ENCODE data around the gene CCDC148. TPM values are rescaled to one million over a fixed set of nuclear protein-coding genes. Genes with fewer than 3 reads are reported as not detected.

CCDC148 gene
- total RNA-seq, 1 donor from 2014 or later = 3.1 TPM

GRCh38 chr2:158321264-158321663 lies 135.3 kb downstream of the CCDC148 start:
- Mint-ChIP-seq H3K9me3 (no peaks in the 10 kb centered on the region), H3K36me3 (no peaks in the 10 kb centered on the region), H3K4me3 (no peak overlapping the region), H3K27me3 (no peaks in the 10 kb centered on the region), H3K27ac (no peak overlapping the region), H3K4me1 (ENCODE audit: unreplicated experiment) (peaks cover 4% of the 10 kb centered on the region)
- TF ChIP-seq CTCF (conservative IDR thresholded peaks at IDR 0.05) = no peak
- no peak for DNase-seq (ENCODE audit: extremely low spot score, unreplicated experiment)

- H3K4me1 Mint-ChIP-seq (ENCODE audit: unreplicated experiment) = peaks cover 4% of the 10 kb centered on the region
- no peak overlapping the region for H3K4me3 Mint-ChIP-seq
- no peaks in the 10 kb centered on the region for H3K36me3 Mint-ChIP-seq
- DNase-seq (ENCODE audit: extremely low spot score, unreplicated experiment) = no peak
- H3K27ac Mint-ChIP-seq = no peak overlapping the region
- TF ChIP-seq CTCF (conservative IDR thresholded peaks at IDR 0.05) = no peak
- H3K9me3 Mint-ChIP-seq = no peaks in the 10 kb centered on the region
- no peaks in the 10 kb centered on the region for H3K27me3 Mint-ChIP-seq
These were observed 137.3 kb downstream of the CCDC148 start for GRCh38 chr2:158319269-158319668.

GRCh38 chr2:158317642-158318041 lies 138.9 kb downstream of the CCDC148 start:
- no peak for TF ChIP-seq CTCF (conservative IDR thresholded peaks at IDR 0.05)
- DNase-seq (ENCODE audit: extremely low spot score, unreplicated experiment) = no peak
- Mint-ChIP-seq H3K4me3 (no peak overlapping the region), H3K27me3 (no peaks in the 10 kb centered on the region), H3K27ac (no peak overlapping the region), H3K9me3 (no peaks in the 10 kb centered on the region), H3K36me3 (no peaks in the 10 kb centered on the region), H3K4me1 (ENCODE audit: unreplicated experiment) (peaks cover 4% of the 10 kb centered on the region)

- Mint-ChIP-seq H3K27me3 (no peaks in the 10 kb centered on the region), H3K4me3 (no peak overlapping the region), H3K4me1 (ENCODE audit: unreplicated experiment) (no peaks in the 10 kb centered on the region), H3K36me3 (no peaks in the 10 kb centered on the region), H3K9me3 (no peaks in the 10 kb centered on the region), H3K27ac (no peak overlapping the region)
- TF ChIP-seq CTCF (conservative IDR thresholded peaks at IDR 0.05) = no peak
- DNase-seq (ENCODE audit: extremely low spot score, unreplicated experiment) = no peak
These were observed 140.6 kb downstream of the CCDC148 start for GRCh38 chr2:158315803-158316414.

- TF ChIP-seq CTCF (conservative IDR thresholded peaks at IDR 0.05) = no peak
- Mint-ChIP-seq H3K9me3 (no peaks in the 10 kb centered on the region), H3K4me3 (no peak overlapping the region), H3K27ac (no peak overlapping the region), H3K4me1 (ENCODE audit: unreplicated experiment) (no peaks in the 10 kb centered on the region), H3K27me3 (no peaks in the 10 kb centered on the region), H3K36me3 (no peaks in the 10 kb centered on the region)
- no peak for DNase-seq (ENCODE audit: extremely low spot score, unreplicated experiment)
These were observed 141.6 kb downstream of the CCDC148 start for GRCh38 chr2:158315000-158315399.

GRCh38 chr2:158313734-158314133 lies 142.8 kb downstream of the CCDC148 start:
- no peak for DNase-seq (ENCODE audit: extremely low spot score, unreplicated experiment)
- Mint-ChIP-seq H3K27me3 (no peaks in the 10 kb centered on the region), H3K36me3 (no peaks in the 10 kb centered on the region), H3K27ac (no peak overlapping the region), H3K4me3 (no peak overlapping the region), H3K4me1 (ENCODE audit: unreplicated experiment) (no peaks in the 10 kb centered on the region), H3K9me3 (no peaks in the 10 kb centered on the region)
- no peak for TF ChIP-seq CTCF (conservative IDR thresholded peaks at IDR 0.05)

All from type B pancreatic cell (in vitro differentiated cells).